ENCODE results near the gene DDI1.

Gene DDI1

DNA sequence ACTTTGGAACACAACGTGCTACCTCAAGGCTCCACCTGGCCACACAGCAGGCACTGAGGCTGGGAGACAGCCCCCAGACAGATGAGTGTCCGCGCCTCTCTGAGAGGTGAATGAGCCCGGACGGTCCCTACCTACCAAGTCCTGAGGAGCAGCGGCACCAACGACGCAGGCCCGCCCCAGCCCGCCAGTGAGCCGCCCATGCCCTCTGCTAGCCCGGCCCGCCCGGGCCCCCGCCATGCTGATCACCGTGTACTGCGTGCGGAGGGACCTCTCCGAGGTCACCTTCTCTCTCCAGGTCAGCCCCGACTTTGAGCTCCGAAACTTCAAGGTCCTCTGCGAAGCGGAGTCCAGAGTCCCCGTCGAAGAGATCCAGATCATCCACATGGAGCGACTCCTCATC, at the start of gene DDI1:
Gene DDI1 (plus strand): TSS at position 53 of the 400 bp plus-strand sequence. CDS start 183 bp downstream, at position 236.
- no peak for DNase-seq (ENCODE audit: low read depth in 3 of 3)

DNA sequence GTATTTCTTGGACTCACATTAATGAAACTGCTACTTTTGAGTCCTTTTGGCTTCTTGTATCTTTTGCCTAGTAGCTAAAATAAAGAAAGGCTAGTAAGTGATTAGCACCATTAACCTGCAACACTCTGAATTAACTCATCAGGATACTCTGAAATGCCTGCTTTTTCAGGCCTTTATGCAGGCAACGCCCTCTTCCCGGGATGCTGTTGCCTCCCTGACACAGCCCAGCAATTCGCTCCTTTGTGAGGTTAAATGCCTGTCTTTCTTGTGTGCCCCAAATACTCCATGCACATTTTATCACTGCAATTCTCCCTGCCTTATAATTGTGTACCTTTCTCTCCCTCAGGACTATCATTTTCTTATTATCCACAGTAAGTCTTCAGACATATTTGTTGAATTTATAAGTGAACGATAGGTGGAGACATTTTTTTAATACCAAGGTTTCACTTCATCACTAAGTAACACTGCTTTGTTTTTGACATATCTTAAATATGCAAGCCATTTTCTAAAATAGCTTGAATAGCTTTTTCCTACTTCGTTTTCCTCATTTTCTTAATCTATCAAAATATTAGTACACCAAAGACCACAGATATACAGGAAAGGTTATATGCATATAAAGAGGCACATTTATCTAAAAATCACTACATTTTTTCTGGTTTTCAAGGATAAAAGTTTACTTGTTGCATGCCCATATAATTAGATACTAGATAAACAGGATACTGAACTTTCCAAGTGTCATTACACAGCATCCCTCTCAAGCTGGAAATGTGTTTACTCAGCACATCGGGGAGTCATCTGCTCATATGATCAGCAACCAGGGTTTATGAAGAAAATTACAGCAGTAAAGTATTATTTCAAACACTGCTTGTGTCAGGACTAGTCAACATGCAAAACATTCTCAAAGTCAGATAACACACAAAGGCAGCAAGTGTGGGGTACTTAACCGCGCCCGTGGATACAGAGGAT, 48.5 kb upstream of the DDI1 start:
- DNase-seq (ENCODE audit: low read depth in 3 of 3): no peak

DNA sequence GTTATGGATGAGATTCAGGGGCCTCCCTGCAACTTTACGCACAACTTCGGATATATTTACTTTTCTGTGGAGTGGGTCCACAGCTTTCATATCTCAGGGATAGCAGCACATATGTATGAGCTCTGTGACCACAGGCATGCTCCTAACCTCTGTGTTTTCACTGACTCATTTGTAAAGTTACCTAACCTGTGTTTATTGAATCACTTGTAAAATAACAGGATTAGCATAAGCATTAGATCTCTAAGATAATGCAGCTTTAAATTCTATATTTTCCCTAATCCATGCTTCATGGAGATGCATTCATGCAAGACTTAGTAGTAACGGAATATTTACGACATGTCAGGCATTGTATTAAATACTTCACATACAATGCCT, 47.9 kb upstream of the DDI1 start:
- DNase-seq (ENCODE audit: low read depth in 3 of 3): no peak

DNA sequence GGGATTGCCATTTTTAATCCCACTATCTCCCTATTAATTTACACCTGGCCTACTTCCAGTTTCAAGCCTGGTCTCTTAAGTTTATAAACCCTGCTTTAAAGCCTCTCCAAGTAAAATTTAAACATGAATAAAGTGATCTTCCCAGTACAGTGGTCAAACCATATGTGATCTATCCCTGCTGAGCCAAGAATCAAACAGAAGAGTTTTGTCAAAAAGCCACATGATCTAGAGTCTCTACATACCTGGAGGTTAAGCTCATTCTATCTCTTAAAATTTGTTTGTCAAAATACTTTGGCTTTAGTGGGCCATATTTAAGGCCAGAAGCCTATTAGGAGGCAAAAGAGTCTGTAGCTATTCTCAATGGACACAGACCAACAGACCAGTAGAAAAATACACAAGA, 42.9 kb upstream of the DDI1 start:
- DNase-seq (ENCODE audit: low read depth in 3 of 3): no peak

DNA sequence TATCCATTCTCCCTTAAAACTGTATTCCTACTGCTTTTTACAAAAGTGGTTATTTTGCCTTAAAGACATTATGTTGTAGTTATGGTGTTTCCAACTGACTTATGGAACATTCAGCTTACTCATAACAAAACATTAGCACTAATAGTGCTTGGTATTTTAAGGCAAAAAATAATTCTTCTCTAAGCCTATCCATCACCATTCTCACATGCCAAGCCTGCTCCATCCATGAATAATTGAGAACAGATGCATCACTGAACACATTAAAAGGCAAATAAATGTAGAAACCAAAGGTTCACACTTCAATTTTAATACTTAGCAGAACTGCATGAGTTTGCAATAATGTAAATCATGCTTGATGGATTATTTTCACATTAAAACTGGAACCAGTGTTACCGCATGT, 42.3 kb upstream of the DDI1 start:
- no peak for DNase-seq (ENCODE audit: low read depth in 3 of 3)

DNA sequence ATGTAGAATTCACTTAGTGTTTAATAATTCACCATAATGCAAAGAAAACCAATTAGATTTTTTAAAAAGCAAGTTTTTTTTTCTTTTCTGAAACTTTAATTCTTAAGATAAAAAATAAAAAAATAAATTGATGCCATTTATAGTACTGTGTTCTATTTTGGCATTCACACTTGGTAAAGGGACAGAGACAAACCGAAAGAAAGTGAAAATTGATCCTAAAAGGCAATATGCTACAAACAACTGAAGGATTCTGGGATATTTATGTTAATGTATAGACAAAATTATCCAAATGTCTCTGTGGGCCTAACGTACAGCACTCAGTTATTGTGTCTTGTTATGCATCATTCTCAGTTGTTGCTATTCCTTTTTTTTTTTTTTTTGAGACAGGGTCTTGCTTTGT, 41.9 kb upstream of the DDI1 start:
- no peak for DNase-seq (ENCODE audit: low read depth in 3 of 3)

DNA sequence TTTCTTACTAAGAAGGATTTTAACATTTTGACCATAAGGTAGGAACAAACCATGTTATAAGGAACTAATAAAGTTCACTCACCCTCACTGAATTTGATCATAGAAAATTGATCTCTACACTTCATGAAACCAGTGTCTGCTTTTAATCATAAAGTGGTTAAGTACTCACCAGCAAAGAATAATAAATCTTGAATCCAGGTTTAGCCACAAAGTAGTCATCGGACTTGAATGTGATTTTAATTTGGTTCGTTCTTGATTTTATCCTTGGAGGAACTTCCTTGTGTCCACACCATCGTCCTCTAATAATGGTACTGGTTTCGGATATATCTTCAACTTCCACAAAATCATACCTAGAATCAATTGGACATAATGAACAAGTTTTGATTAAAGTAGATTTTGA, 40.5 kb upstream of the DDI1 start:
- DNase-seq (ENCODE audit: low read depth in 3 of 3): no peak

DNA sequence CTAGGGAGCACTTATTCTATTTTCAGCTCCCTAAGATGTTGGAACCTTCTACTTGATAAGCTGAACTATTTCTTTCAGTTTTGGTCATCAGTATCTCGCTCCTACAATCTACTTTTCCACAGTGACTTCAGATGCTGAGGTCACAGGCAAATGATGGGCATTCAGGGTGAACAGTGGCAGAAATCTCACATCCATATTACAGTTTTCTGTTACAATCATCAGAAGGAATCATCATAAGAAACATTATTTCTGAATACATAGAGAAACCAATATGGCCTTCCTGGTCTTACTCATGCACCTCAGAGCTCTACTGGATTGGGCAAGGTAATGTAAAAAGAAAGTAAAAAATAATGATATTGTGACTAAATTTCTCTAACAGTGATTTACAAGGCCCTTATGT, 39.4 kb upstream of the DDI1 start:
- DNase-seq (ENCODE audit: low read depth in 3 of 3): no peak

DNA sequence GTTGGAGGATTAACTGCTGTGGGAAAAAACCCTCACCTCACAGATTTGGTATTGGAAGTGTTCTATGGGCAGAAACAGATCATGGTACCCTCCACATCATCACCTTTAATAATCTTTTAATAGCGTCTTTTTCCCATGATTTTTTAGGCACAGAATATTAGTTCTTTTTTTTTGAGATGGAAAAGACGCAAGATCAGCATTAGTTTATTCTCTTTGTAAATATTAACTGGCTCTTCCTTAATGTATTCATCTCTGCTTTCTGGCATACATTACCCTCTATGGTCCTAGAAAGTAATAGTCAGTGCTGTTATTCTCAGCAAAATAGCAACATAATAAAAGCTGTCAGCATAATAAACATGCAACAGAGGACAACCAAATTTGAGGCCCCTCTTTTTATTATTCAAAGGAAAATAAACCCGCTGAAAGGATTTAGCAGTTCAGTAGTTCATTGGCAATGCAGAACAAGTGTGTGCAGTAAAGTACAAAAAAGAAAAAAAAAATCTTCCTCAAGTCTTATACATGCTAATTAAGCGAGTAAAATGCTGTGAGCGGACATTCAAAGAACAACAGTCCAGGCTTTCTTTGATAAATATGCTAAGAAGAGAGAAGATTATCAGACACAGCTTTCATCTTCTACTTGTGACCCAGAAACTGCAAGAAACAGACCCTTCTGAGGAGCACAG, 37.5 kb upstream of the DDI1 start:
- DNase-seq (ENCODE audit: low read depth in 3 of 3): no peak

DNA sequence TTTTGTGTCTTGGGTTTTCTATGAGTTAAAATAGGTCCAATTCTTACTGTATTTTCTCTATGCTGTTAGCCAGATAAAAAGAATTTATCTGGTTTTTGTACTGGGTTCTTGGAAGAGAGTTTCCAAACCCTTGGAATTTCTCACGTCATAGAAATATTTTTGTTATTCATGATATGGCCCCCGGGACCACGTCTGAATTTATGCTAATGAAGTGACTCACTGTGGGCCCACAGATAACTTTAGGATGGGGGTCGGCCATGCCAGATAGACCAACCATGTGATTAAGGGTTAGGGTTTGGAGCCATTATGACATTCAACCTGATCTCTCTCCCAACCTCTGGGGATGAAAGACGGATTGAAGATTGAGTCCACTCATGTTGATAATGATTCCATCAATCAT, 35.6 kb upstream of the DDI1 start:
- DNase-seq (ENCODE audit: low read depth in 3 of 3): no peak

DNA sequence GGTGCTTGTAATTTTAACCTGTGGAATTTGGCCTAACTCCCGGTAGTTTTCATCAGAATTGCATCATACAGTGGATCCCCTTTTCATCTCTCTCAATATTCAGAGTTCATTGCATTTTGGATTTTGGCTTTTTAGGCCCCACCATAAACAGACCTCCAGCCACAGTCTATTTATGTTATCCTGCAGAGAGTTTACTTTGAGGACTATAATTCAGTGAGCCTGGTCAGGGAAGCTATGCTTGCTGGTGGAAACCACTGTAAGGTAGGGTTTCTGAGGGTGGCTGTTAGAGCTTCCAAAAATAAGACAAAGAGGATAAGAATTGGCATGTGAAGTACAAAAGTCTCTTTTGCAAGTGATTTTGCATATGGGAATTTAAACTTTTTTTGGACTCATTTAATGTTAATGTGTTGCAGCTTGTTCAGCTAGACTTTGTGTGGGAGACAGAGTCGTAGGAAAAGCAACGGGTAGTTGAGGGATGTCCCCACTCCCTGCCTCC, 34.8 kb upstream of the DDI1 start:
- no peak for DNase-seq (ENCODE audit: low read depth in 3 of 3)

DNA sequence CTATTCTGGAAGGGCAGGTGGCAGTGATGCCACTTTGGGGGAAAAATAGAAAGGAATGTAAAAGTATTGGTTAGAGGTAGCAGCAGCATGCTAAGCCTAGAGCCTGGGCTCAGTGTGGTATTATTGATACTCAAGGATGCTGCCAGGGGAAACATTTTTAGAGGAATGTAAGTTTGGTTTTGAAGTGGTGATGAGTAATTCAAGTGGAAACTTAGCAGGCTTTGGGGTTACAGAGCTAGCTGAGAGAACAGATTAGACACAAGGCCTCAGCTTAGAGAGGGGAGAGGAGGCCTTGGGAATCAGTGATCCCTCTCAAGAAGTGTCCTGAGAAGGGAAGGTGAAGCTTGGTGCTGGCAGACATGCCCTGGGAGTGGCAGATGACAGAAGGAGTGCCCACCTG, 32.9 kb upstream of the DDI1 start:
- no peak for DNase-seq (ENCODE audit: low read depth in 3 of 3)

DNA sequence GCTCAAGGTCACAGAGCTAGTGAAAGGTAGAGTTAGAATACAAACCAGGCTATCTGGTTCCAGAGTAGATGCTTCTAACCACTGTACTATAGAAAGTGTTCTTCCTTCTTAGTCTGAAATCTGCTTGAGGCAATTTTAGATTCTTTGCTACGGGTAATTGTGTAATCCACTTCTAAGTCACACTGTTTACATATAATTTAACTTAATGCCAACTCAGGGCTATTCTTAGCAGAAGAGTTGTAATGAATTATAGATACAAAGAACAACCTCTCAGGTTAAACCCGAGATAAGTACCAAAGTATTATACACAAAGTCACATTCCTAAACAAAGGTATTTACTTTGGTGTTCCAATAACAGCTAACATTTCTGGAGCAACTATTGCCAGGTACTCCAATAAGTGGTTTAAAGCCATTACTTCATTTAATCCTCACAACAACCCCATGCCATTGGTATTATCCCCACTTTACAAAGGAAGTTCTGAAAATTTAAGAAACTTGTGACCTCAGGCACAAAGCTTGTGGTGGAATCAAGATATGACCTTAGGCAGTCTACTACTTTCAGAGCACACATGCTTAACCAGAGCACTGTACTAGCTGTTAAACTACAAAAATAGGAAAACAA, 31.1 kb upstream of the DDI1 start:
- no peak for DNase-seq (ENCODE audit: low read depth in 3 of 3)

DNA sequence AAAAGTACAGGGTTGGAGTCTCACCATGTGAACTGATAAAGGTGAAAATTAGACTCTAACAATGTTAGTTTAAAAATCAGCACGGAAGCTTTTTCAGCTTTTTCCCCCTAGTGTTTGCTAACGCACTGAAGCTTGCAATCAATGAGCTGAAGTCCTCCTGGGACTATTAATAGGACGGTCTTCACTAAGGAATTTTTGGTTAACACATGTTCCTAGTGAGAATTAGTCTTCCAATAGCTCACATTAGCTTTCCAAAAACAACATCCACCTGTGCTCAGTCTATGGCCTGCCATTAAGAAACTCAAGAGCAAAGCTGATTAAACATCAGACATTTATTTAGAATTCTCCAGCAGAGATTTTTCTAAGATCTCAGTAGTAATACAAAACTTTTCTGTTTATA, 26.7 kb upstream of the DDI1 start:
- DNase-seq (ENCODE audit: low read depth in 3 of 3): no peak

DNA sequence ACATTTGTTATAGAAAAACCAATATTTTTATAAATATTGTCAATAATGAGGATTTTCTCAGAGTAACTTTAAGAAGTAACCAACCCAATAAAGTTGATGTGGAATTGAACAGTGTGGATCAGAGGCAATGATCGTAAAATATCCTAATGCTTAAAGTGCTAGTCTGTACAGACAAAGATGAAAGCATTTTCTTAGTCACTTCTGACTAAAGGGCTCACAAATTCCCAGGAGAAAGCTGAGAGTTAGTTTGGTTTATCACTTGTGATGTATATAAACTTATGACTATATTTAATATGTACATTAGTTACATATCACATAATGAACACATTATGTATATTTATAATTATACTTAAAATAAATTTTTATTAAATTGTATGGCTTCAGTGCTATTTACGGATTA, 25.4 kb upstream of the DDI1 start:
- DNase-seq (ENCODE audit: low read depth in 3 of 3): no peak

DNA sequence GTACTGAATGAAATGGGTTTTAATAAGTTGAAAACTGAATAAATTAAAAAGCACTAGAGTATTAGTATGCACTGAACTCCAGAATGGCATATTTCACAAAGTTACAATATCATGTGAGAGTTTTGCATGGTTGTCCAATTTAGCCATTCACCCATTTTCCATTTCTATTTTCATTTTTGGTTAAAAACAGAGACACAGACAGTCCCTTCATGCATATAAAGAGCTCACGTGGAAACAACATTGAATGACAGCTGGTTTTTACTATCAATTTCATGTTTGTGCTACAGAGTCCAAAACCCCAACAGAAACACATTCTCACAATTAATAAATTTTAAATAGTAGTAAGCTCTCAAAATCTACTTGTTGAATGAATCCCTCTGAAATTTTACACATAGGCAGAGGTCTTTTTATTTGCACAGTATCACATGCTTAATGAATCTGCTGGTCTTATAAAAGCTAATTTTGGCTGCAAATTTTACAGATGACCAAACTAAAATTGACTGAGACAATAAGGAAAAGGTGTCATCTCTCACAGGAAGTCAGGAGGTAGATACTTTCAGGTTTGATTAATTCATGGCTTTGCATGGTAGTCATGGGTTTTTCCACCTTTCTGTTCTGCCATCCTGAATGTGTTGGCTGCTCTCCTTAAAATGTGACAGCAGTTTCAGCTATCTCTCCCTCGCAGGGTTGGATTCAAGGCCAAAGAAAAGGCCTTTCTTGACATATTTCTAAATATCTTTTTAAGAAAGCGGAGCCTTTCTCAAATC, 20.6 kb upstream of the DDI1 start:
- DNase-seq (ENCODE audit: low read depth in 3 of 3): no peak

DNA sequence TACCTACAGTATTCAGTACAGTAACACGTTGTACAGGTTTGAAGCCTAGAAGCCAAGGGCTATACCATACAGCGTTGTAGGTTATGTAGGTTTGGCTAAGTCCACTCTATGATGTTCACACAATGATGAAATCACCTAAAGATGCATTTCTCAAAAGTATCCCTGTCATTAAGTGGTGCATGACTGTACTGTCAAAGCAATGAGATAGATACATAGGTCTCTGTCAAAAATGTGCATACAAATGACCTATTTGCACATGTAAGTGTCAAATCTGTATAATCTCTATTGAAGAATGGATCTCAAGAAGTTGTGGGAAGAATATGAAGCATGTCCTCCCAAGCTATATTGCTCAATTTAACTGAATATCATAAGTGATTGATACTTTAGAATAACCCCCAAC, 11.9 kb upstream of the DDI1 start:
- DNase-seq (ENCODE audit: low read depth in 3 of 3): no peak

DNA sequence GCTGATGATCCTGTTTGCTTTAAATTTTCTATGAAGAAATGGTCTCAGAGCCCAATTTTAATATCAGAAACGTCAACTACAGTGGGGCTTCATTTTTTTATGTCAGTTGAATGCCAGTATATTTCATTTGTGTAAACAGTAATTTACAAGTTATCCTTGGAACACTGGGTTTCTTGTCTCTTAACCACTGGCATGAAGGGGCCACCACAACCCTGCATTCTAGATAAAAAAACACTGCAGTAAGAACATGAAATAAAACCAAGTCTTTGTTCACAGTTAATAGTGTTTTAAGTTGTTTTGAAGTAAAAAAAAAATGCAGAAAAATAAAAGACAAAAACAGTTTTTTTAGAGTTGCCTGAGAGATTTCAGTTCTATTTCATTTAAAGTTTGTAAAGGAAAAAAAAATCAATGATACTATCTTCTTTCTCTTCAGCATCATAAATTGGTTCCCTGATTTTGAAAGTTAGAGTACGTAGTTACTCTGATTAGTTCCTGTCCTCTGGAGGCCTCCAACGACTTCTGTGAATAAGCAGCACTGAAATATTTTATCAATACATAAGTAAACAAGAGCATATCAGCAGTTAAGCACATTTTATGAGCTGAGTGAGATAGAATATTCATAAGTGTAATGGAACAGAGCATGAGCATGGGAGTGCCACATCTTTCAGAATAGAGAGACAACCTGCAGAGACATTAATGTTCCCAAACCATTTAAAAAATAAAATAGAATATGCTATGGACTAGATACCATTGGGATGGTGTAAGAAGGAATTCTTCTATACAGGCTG, 7.8 kb upstream of the DDI1 start:
- DNase-seq (ENCODE audit: low read depth in 3 of 3): no peak

DNA sequence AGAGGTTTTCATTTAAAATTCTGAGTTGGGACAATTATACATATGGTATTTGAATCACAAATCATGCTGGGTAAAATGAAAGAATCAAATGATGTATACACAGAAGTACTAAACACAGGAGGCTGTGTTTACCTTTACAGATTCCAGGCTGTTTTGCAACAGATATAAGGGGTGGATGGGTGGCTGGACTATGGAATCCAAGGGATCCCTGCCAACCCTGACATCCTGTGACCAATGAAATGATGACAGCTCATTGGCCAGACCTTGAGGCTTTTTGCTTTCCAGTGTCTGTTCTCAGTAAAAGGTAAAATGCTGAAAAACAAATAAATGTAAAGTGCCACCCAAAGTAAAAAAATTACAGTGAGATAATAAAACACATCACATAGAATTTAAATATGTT, 3.3 kb upstream of the DDI1 start:
- no peak for DNase-seq (ENCODE audit: low read depth in 3 of 3)

DNA sequence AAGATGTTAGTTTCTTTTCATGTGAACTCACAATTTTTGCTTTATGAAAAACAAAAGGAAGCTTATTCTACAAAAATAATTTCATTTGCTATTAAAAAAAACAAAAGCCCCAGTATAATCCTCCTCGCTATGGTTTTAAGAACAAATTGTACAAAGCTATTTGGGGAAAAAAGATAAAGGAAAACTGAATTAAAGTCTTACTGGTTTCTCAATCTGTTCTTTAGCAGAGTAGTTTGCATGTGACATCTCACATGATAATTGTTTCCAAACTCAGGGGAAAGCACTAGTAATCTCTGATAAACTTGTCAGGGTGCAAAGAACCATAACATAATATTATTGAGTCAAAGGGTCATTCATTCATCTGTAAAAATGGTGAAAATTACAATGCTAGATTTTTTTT, 2.9 kb upstream of the DDI1 start:
- no peak for DNase-seq (ENCODE audit: low read depth in 3 of 3)

DNA sequence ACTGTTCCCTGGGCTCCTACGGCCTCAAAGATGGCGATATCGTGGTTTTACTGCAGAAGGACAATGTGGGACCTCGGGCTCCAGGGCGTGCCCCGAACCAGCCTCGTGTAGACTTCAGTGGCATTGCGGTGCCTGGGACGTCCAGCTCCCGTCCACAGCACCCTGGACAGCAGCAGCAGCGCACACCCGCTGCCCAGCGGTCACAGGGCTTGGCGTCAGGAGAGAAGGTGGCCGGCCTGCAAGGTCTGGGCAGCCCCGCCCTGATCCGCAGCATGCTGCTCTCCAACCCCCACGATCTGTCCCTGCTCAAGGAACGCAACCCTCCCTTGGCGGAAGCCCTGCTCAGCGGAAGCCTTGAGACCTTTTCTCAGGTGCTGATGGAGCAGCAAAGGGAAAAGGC, 555 bp downstream of the DDI1 start:
- no peak for DNase-seq (ENCODE audit: low read depth in 3 of 3)
